K562 (cell line): ENCODE data around the gene TLR8. TPM values are rescaled to one million over a fixed set of nuclear protein-coding genes. Genes with fewer than 3 reads are reported as not detected.

Source experiments
- ATAC-seq: fragments of 200-7000 bp; cut with Tn5 transposase; 3 replicates; pipeline ENCODE4 v1.9.1; 2020; ENCODE audit warnings: moderate library complexity
- BruUV-seq: library from RNA; stranded (reverse); fragments of 400-500 nt; replicated peaks from 2 replicates; lab custom pipeline; 2021; lab: Mats Ljungman, UMichigan
- CTCF ChIA-PET: fragments of 300-600 bp; formaldehyde crosslinking; extraction: SDS; loops from one replicate; lab custom pipeline; 2021; ENCODE audit warnings: low intra/inter-chr PET ratio; lab: Yijun Ruan, JAX
- POLR2A ChIA-PET: fragments of 300-600, 350-650 bp; sonication (Branson Sonifier 250); formaldehyde crosslinking; extraction: SDS; loops from one replicate; lab custom pipeline; 2021; ENCODE audit warnings: antibody characterized with exemption, inconsistent platforms; lab: Yijun Ruan, JAX
- DNase-seq, 4 experiments: peaks; one replicate each; pipeline versions ENCODE4 v3.0.0 to v3.0.0-alpha.2; 2011 to 2018; ENCODE audit warnings: low spot score in 3 of 4, mixed read lengths in 3 of 4; ENCODE audit errors: extremely low read depth in 1 of 4
- FAIRE-seq: peaks from 2 replicates; lab custom pipeline; 2011; peaks lifted over from hg19 to GRCh38; lab: Jason Lieb, UNC
- H2AFZ ChIP-seq: 2 replicates; pipeline ENCODE4 v1.6.0; 2011; ENCODE audit warnings: low read depth, low read length, control low read depth, inconsistent platforms
- H3K27ac ChIP-seq: fragments of 200-600 bp; 3 replicates; pipeline ENCODE4 v1.8.0; 2011; ENCODE audit warnings: low read depth, mild to moderate bottlenecking, control low read depth, inconsistent platforms, low read length, moderate library complexity, mixed read lengths; ENCODE audit errors: extremely low read depth
- H3K27me3 ChIP-seq, 2 experiments: fragments of 300-600 bp in 1 of 2; 2 replicates in 1 of 2; 3 replicates in 1 of 2; pipeline versions ENCODE4 v1.6.0 to v1.8.0; 2011; ENCODE audit warnings: inconsistent platforms in 2 of 2, low read length in 2 of 2, mild to moderate bottlenecking in 1 of 2, mixed read lengths in 1 of 2, moderate library complexity in 1 of 2; ENCODE audit not compliant: control insufficient read depth in 2 of 2, insufficient read depth in 2 of 2
- H3K36me3 ChIP-seq: fragments of 300-600 bp; 3 replicates; pipeline ENCODE4 v1.8.0; 2011; ENCODE audit warnings: mild to moderate bottlenecking, low read length, inconsistent platforms; ENCODE audit not compliant: control insufficient read depth, insufficient read depth
- H3K4me1 ChIP-seq, 2 experiments: fragments of 200-600 bp in 1 of 2; replicated peaks in 1 of 2; 2 replicates in 1 of 2; 3 replicates in 1 of 2; pipeline versions ENCODE4 v1.5.1 to v1.8.0; 2011; ENCODE audit warnings: inconsistent platforms in 2 of 2, low read length in 2 of 2, mild to moderate bottlenecking in 1 of 2, mixed read lengths in 1 of 2, moderate library complexity in 1 of 2; ENCODE audit not compliant: control insufficient read depth in 2 of 2, insufficient read depth in 2 of 2
- H3K4me2 ChIP-seq: 2 replicates; pipeline ENCODE4 v1.6.1; 2011; ENCODE audit warnings: low read length, control low read depth, inconsistent platforms, mixed read lengths; ENCODE audit not compliant: insufficient read depth
- H3K4me3 ChIP-seq: fragments of 200-600 bp; sonication (generic), shearing (Covaris generic); 2 replicates; pipeline ENCODE4 v1.5.1; 2016; ENCODE audit warnings: control low read depth, inconsistent platforms
- H3K79me2 ChIP-seq: fragments of 200-600 bp; 3 replicates; pipeline ENCODE4 v1.8.0; 2011; ENCODE audit warnings: low read length, inconsistent platforms; ENCODE audit not compliant: control insufficient read depth, insufficient read depth
- H3K9ac ChIP-seq, 2 experiments: 2 replicates each; pipeline versions ENCODE4 v1.6.0 to v1.6.1; 2011; ENCODE audit warnings: low read depth in 2 of 2, low read length in 2 of 2, control low read depth in 1 of 2, inconsistent platforms in 1 of 2, mild to moderate bottlenecking in 1 of 2, mixed read lengths in 1 of 2; ENCODE audit not compliant: insufficient read depth in 1 of 2
- H3K9me1 ChIP-seq: one replicate; pipeline ENCODE4 v1.6.0; 2011; ENCODE audit warnings: inconsistent platforms, mild to moderate bottlenecking, low read length, moderate library complexity; ENCODE audit not compliant: control insufficient read depth, insufficient read depth
- H3K9me3 ChIP-seq: replicated peaks from 2 replicates; pipeline ENCODE4 v1.5.1; 2011; ENCODE audit warnings: low read depth, low read length, inconsistent platforms; ENCODE audit not compliant: control insufficient read depth, insufficient read depth
- H4K20me1 ChIP-seq: replicated peaks from 2 replicates; pipeline ENCODE4 v1.6.1; 2011; ENCODE audit warnings: low read length, inconsistent platforms, mixed read lengths; ENCODE audit not compliant: control insufficient read depth, insufficient read depth
- DDX20 ChIP-seq: fragments of 450-650 bp; IDR thresholded peaks from 2 replicates; pipeline ENCODE4 v1.6.1; 2016; ENCODE audit warnings: missing genetic modification characterization, low read depth, mild to moderate bottlenecking, missing compliant biosample characterization, moderate library complexity
- FOXM1 ChIP-seq, 2 experiments: fragments of 450-650 bp in 1 of 2; sonication (generic) in 1 of 2; formaldehyde crosslinking in 1 of 2; IDR thresholded peaks; 2 replicates each; pipeline versions ENCODE4 v1.6.1 to v1.9.0; 2017 to 2022; ENCODE audit warnings: low read depth in 2 of 2, mild to moderate bottlenecking in 2 of 2, missing genetic modification reagents in 1 of 2, moderate library complexity in 1 of 2
- MAFK ChIP-seq: IDR thresholded peaks from 2 replicates; pipeline ENCODE4 v1.6.1; 2011; ENCODE audit warnings: low read length, improper control_type of control experiment
- MAZ ChIP-seq, 2 experiments: fragments of 450-650 bp in 1 of 2; sonication (generic) in 1 of 2; formaldehyde crosslinking; IDR thresholded peaks in 1 of 2; conservative IDR thresholded peaks in 1 of 2; 2 replicates each; pipeline versions ENCODE4 v1.4.0 to v1.5.0; 2020; ENCODE audit warnings: mild to moderate bottlenecking in 1 of 2, missing genetic modification reagents in 1 of 2
- MYBL2 ChIP-seq, 2 experiments: fragments of 450-650 bp in 1 of 2; sonication (generic) in 1 of 2; formaldehyde crosslinking in 1 of 2; IDR thresholded peaks; 2 replicates each; pipeline versions ENCODE4 v1.6.1 to v1.8.1; 2017 to 2022; ENCODE audit warnings: borderline replicate concordance in 1 of 2, inconsistent platforms in 1 of 2, low read depth in 1 of 2, mild to moderate bottlenecking in 1 of 2, missing genetic modification reagents in 1 of 2, moderate library complexity in 1 of 2
- NCOA1 ChIP-seq: fragments of 450-650 bp; IDR thresholded peaks from 2 replicates; pipeline ENCODE4 v1.6.1; 2016; ENCODE audit warnings: low read depth
- PURB ChIP-seq: sonication (generic); formaldehyde crosslinking; IDR thresholded peaks from 2 replicates; pipeline ENCODE4 v1.9.0; 2021; ENCODE audit warnings: low read depth, mild to moderate bottlenecking, missing genetic modification reagents
- RFX7 ChIP-seq: fragments of 250-450 bp; sonication (Bioruptor Pico); IDR thresholded peaks from 2 replicates; pipeline ENCODE4 v1.5.1; 2021; ENCODE audit warnings: mild to moderate bottlenecking
- SRSF7 ChIP-seq: fragments of 200-400 bp; formaldehyde crosslinking; optimal IDR thresholded peaks from 2 replicates; pipeline ENCODE3; 2017; ENCODE audit warnings: mild to moderate bottlenecking, low read depth, low read length
- TARDBP ChIP-seq: fragments of 450-650 bp; IDR thresholded peaks from 2 replicates; pipeline ENCODE4 v1.6.1; 2016
- TEAD1 ChIP-seq, 2 experiments: fragments of 450-650 bp in 1 of 2; sonication (generic) in 1 of 2; formaldehyde crosslinking; IDR thresholded peaks; 2 replicates each; pipeline versions ENCODE4 v1.4.0 to v1.8.0; 2020 to 2022; ENCODE audit warnings: mild to moderate bottlenecking in 2 of 2, missing genetic modification reagents in 1 of 2
- TOE1 ChIP-seq, 2 experiments: fragments of 450-650 bp in 1 of 2; sonication (generic) in 1 of 2; formaldehyde crosslinking in 1 of 2; IDR thresholded peaks; 2 replicates each; pipeline versions ENCODE4 v1.7.1 to v1.8.0; 2016 to 2022; ENCODE audit warnings: borderline replicate concordance in 2 of 2, mild to moderate bottlenecking in 2 of 2, antibody characterized with exemption in 1 of 2, inconsistent platforms in 1 of 2, low read depth in 1 of 2, missing genetic modification reagents in 1 of 2, moderate library complexity in 1 of 2
- ZNF274 ChIP-seq: IDR thresholded peaks from 2 replicates; pipeline ENCODE4 v1.6.1; 2011; ENCODE audit warnings: low read depth, mild to moderate bottlenecking, low read length, moderate library complexity, borderline replicate concordance
- WGBS: fragments of 100-300 bp; shearing (Covaris generic); methylation state at CpG from one replicate; pipeline ENCODE4 v1.1.6; 2016; ENCODE audit warnings: low coverage, mixed read lengths; ENCODE audit not compliant: insufficient coverage; ENCODE audit errors: missing lambda C conversion rate; 5-methylcytosine and 5-hydroxymethylcytosine counted together
- in situ Hi-C: fragments of 300-500 bp; cut with MboI; formaldehyde crosslinking; loops from 4 replicates; pipeline ENCODE4 v1.15.0; 2018; ENCODE audit warnings: inconsistent platforms, mixed read lengths
- intact Hi-C: fragments of 100-400 bp; cut with micrococcal nuclease; formaldehyde crosslinking; loops from 2 replicates; pipeline ENCODE4 v1.14.2; 2022
- polyA plus RNA-seq, 8 experiments: library from polyadenylated mRNA; depleted of rRNA in 4 of 8; stranded (reverse) in 5 of 8; unstranded in 3 of 8; fragments of >200 nt; fragmentation: Nextera tagmentation in 2 of 8; fragmentation: Illumina TruSeq in 1 of 8; extraction: Ambion mirVana in 2 of 8; extraction: Trizol in 1 of 8; gene quantifications; 2 replicates each; pipeline versions ENCODE4 v1.2.1 to v1.2.3, GENCODE V29; 2011 to 2014; ENCODE audit warnings: inconsistent platforms in 1 of 8, missing spikeins in 1 of 8
- total RNA-seq, 7 experiments: library from RNA; depleted of rRNA in 6 of 7; stranded (reverse); fragments of >200 nt in 6 of 7; fragmentation: Illumina TruSeq in 2 of 7; extraction: Trizol in 2 of 7; gene quantifications; 2 replicates each; pipeline versions ENCODE4 v1.2.1 to v1.2.3, GENCODE V29; 2011 to 2021; ENCODE audit warnings: low replicate concordance in 1 of 7
- TF ChIP-seq, protein P1 (sequence below), 2 experiments: fragments of 450-650 bp in 1 of 2; IDR thresholded peaks; 2 replicates each; pipeline ENCODE4 v1.6.1; 2011 to 2017; ENCODE audit warnings: low read depth in 2 of 2, antibody characterized with exemption in 1 of 2, borderline replicate concordance in 1 of 2, low read length in 1 of 2, mild to moderate bottlenecking in 1 of 2, mixed read lengths in 1 of 2; ENCODE audit not compliant: control insufficient read depth in 1 of 2
- TF ChIP-seq, protein P2 (sequence below): fragments of 250-450 bp; sonication (Bioruptor Pico); IDR thresholded peaks from 2 replicates; pipeline ENCODE4 v1.8.0; 2021; ENCODE audit warnings: moderate library complexity, mild to moderate bottlenecking, inconsistent platforms

Gene TLR8
- total and polyA plus RNA-seq, 9 of the 15 experiments (the other 6 are each of a cell fraction or from before 2014, with no cell fraction given), result not detected

DNA sequence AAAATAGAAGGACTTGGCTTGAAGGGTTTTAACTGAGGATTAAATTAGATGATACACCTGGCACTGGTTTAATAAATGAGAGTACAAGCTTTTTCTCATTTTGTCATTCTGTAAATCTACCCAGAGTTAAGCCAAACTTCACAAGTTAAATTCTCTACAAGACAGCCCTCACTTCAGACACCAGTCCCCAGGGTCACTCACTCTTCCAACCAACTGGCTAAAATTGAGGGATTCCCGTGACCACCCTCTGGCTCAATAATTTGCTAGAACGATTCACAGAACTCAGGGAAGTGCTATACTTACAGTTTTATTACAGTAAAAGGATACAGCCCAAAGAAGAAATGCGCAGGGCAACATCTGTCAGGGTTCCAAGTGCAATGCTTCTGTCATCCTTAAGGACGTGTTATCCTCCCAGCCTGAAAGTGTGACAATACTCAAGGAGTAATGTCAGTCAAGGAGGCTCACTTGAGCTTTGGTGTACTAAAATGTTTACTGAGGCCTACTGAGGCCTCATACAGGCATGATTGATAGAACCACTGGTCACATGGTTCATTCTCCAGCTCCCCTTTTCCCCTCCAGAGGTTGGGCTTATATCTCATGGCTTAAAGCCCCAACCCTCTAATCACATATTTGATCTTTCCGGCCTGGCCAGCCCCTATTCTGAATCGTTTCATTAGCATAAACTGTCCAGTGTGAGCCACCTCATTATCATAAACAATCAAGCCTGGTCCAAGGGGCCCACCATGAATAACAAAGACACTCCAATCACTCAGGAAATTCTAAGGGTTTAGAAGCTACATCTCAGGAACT lies 58.9 kb downstream of the TLR8 start (continued):
- TF ChIP-seq ZNF274, result no peak
- no peak for TF ChIP-seq MYBL2 (IDR thresholded peaks at IDR 0.05; ENCODE audit: low read depth)
- TF ChIP-seq MYBL2 (CRISPR knock-in tag; IDR thresholded peaks at IDR 0.05; ENCODE audit: borderline replicate concordance), result no peak
- TF ChIP-seq, protein P1, sequence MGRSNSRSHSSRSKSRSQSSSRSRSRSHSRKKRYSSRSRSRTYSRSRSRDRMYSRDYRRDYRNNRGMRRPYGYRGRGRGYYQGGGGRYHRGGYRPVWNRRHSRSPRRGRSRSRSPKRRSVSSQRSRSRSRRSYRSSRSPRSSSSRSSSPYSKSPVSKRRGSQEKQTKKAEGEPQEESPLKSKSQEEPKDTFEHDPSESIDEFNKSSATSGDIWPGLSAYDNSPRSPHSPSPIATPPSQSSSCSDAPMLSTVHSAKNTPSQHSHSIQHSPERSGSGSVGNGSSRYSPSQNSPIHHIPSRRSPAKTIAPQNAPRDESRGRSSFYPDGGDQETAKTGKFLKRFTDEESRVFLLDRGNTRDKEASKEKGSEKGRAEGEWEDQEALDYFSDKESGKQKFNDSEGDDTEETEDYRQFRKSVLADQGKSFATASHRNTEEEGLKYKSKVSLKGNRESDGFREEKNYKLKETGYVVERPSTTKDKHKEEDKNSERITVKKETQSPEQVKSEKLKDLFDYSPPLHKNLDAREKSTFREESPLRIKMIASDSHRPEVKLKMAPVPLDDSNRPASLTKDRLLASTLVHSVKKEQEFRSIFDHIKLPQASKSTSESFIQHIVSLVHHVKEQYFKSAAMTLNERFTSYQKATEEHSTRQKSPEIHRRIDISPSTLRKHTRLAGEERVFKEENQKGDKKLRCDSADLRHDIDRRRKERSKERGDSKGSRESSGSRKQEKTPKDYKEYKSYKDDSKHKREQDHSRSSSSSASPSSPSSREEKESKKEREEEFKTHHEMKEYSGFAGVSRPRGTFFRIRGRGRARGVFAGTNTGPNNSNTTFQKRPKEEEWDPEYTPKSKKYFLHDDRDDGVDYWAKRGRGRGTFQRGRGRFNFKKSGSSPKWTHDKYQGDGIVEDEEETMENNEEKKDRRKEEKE (IDR thresholded peaks at IDR 0.05; ENCODE audit: borderline replicate concordance in 1 of 2, control insufficient read depth in 1 of 2, low read depth in 2 of 2, low read length in 1 of 2), result no peak

DNA sequence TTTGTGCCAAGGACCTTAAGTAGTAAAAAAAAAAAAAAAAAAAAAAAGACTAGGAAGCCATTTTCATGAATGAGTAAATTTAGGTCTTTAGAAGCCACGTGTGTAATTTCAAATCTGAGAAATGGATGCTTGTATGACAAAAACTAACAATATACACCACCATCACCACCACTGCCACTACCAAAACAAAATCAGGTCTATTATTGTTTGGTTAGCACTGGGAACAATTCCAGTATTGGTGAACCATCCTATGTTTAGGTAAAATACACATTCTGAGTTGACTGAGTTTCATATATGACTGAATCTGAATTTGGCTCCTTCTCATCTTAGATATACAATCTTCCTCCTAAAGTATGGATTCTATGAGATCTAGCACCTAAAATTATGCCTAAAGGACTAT lies 59.7 kb downstream of the TLR8 start:
- POLR2A ChIA-PET, result interaction anchor here (2.7 kb wide), 1 partner anchor 9 kb away, joined by 32 read pairs; the partner anchor contains the start of gene TMSB4X
- Histone ChIP-seq H3K9me3 (no peaks in the 10 kb centered on the region), H3K4me2 (no peak overlapping the region), H2AFZ (peak overlapping the region; percentile 66), H3K9ac (peak overlapping the region in 1 of 2 experiments; percentile 67; a peak in 1 of 4 replicates), H3K27ac (peak overlapping the region; percentile 72; the same call in 1 of the 3 replicates), H3K4me1 (peaks cover 33 to 43% of the 10 kb centered on the region in 2 experiments; a peak in 4 of 5 replicates), H3K36me3 (no peaks in the 10 kb centered on the region), H3K9me1 (no peaks in the 10 kb centered on the region), H3K4me3 (no peak overlapping the region), H4K20me1 (no peaks in the 10 kb centered on the region), H3K27me3 (no peaks in the 10 kb centered on the region), H3K79me2 (peaks cover 19% of the 10 kb centered on the region)
- intact Hi-C loops (no loop called here), in situ Hi-C loops (loop anchor here (25.0 kb wide), 1 partner anchor 696 kb away; the partner anchor contains the start of gene TCEANC)
- DNase-seq, result no peak
- BruUV-seq, result no TSS peak
- ATAC-seq, result no peak
- CTCF ChIA-PET, result no interaction called here
- WGBS, result 20% methylated on average over 1 of the region's 1 CpG
- FAIRE-seq, result no peak
- TF ChIP-seq MAFK (no peak), SRSF7 (no peak), FOXM1 (IDR thresholded peaks at IDR 0.05; ENCODE audit: low read depth) (no peak), FOXM1 (CRISPR knock-in tag; IDR thresholded peaks at IDR 0.05; ENCODE audit: low read depth) (no peak), TEAD1 (CRISPR knock-in tag; IDR thresholded peaks at IDR 0.05) (no peak), RFX7 (no peak), TARDBP (no peak), NCOA1 (no peak), DDX20 (no peak), TOE1 (IDR thresholded peaks at IDR 0.05; ENCODE audit: borderline replicate concordance) (no peak), TOE1 (CRISPR knock-in tag; IDR thresholded peaks at IDR 0.05; ENCODE audit: borderline replicate concordance, low read depth) (no peak), PURB (CRISPR knock-in tag) (no peak), MAZ (CRISPR knock-in tag; conservative IDR thresholded peaks at IDR 0.05 in 1 of 2, IDR thresholded peaks at IDR 0.05 in 1 of 2) (no peak)
- TF ChIP-seq, protein P2, sequence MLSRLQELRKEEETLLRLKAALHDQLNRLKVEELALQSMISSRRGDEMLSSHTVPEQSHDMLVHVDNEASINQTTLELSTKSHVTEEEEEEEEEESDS, result no peak
